Measurements from ENCODE around the gene AXL. TPM values are rescaled to one million over a fixed set of nuclear protein-coding genes. Genes with fewer than 3 reads are reported as not detected.

Gene AXL
- total and polyA plus RNA-seq, 2 of the 13 experiments (the other 11 are each of a cell fraction or from before 2014, with no cell fraction given) = 0.71 to 5.9 TPM

Small RNA genes within 50 kb of the gene (small RNA-seq; reads per million reads assigned to genes)
- gene RN7SL34P (ENCODE audit: insufficient read depth in 2 of 3, insufficient read length in 3 of 3, low read depth in 2 of 3, low replicate concordance in 1 of 3) = 0 reads per million in 3 experiments

Other genes with a start within 250 kb of the AXL start
- not detected in 2 replicates for gene CYP2B6, start 227.9 kb upstream of the AXL start, total RNA-seq (2016; rRNA removed; fragmentation: Illumina TruSeq; extraction: Trizol)
- gene CYP2B6, start 227.9 kb upstream of the AXL start, polyA plus RNA-seq (2011; rRNA removed) = 0.09 TPM in 2 replicates
- not detected in 2 replicates for gene CYP2A13, start 130.8 kb upstream of the AXL start, total RNA-seq (2016; rRNA removed; fragmentation: Illumina TruSeq; extraction: Trizol)
- gene CYP2A13, start 130.8 kb upstream of the AXL start, polyA plus RNA-seq (2011; rRNA removed) = not detected in 2 replicates
- not detected in 2 replicates for gene CYP2F1, start 104.8 kb upstream of the AXL start, total RNA-seq (2016; rRNA removed; fragmentation: Illumina TruSeq; extraction: Trizol)
- gene CYP2F1, start 104.8 kb upstream of the AXL start, polyA plus RNA-seq (2011; rRNA removed) = not detected in 2 replicates
- 0.09 TPM in 1 of 2 replicates, not detected in the other for gene CYP2S1, start 26.0 kb upstream of the AXL start, total RNA-seq (2016; rRNA removed; fragmentation: Illumina TruSeq; extraction: Trizol)
- gene CYP2S1, start 26.0 kb upstream of the AXL start, polyA plus RNA-seq (2011; rRNA removed) = 1.8 and 2.1 TPM in 2 replicates
- 81.7 and 88.8 TPM in 2 replicates for gene HNRNPUL1, start 45.1 kb downstream of the AXL start, total RNA-seq (2016; rRNA removed; fragmentation: Illumina TruSeq; extraction: Trizol)
- 29.7 and 30.9 TPM in 2 replicates for gene HNRNPUL1, start 45.1 kb downstream of the AXL start, polyA plus RNA-seq (2011; rRNA removed)
- gene CCDC97, start 90.9 kb downstream of the AXL start, total RNA-seq (2016; rRNA removed; fragmentation: Illumina TruSeq; extraction: Trizol) = 7.1 and 7.3 TPM in 2 replicates
- 6.2 and 7.2 TPM in 2 replicates for gene CCDC97, start 90.9 kb downstream of the AXL start, polyA plus RNA-seq (2011; rRNA removed)
- 2.7 and 4.1 TPM in 2 replicates for gene TGFB1, start 134.7 kb downstream of the AXL start, total RNA-seq (2016; rRNA removed; fragmentation: Illumina TruSeq; extraction: Trizol)
- 5.4 and 6.2 TPM in 2 replicates for gene TGFB1, start 134.7 kb downstream of the AXL start, polyA plus RNA-seq (2011; rRNA removed)
- gene B9D2, start 144.9 kb downstream of the AXL start, total RNA-seq (2016; rRNA removed; fragmentation: Illumina TruSeq; extraction: Trizol) = 4.4 and 5.3 TPM in 2 replicates
- gene B9D2, start 144.9 kb downstream of the AXL start, polyA plus RNA-seq (2011; rRNA removed) = 2.9 and 3.1 TPM in 2 replicates
- gene TMEM91, start 157.3 kb downstream of the AXL start, total RNA-seq (2016; rRNA removed; fragmentation: Illumina TruSeq; extraction: Trizol) = 6.3 and 8.4 TPM in 2 replicates
- 10.3 and 11.2 TPM in 2 replicates for gene TMEM91, start 157.3 kb downstream of the AXL start, polyA plus RNA-seq (2011; rRNA removed)
- gene EXOSC5, start 178.1 kb downstream of the AXL start, total RNA-seq (2016; rRNA removed; fragmentation: Illumina TruSeq; extraction: Trizol) = 23.6 and 24.1 TPM in 2 replicates
- gene EXOSC5, start 178.1 kb downstream of the AXL start, polyA plus RNA-seq (2011; rRNA removed) = 26.5 and 31.5 TPM in 2 replicates
- 9.7 and 11.8 TPM in 2 replicates for gene BCKDHA, start 178.6 kb downstream of the AXL start, total RNA-seq (2016; rRNA removed; fragmentation: Illumina TruSeq; extraction: Trizol)
- gene BCKDHA, start 178.6 kb downstream of the AXL start, polyA plus RNA-seq (2011; rRNA removed) = 31.3 and 31.5 TPM in 2 replicates
- 1.9 and 2.3 TPM in 2 replicates for gene B3GNT8, start 208.2 kb downstream of the AXL start, total RNA-seq (2016; rRNA removed; fragmentation: Illumina TruSeq; extraction: Trizol)
- gene B3GNT8, start 208.2 kb downstream of the AXL start, polyA plus RNA-seq (2011; rRNA removed) = 0.26 and 0.44 TPM in 2 replicates
- gene DMAC2, start 220.7 kb downstream of the AXL start, total RNA-seq (2016; rRNA removed; fragmentation: Illumina TruSeq; extraction: Trizol) = 39.0 and 51.9 TPM in 2 replicates
- gene DMAC2, start 220.7 kb downstream of the AXL start, polyA plus RNA-seq (2011; rRNA removed) = 66.0 TPM in 2 replicates
- gene ERICH4, start 223.9 kb downstream of the AXL start, total RNA-seq (2016; rRNA removed; fragmentation: Illumina TruSeq; extraction: Trizol) = 0.64 and 1.0 TPM in 2 replicates
- gene ERICH4, start 223.9 kb downstream of the AXL start, polyA plus RNA-seq (2011; rRNA removed) = 0.38 and 0.40 TPM in 2 replicates

Data from HepG2 (cell line).